ENCODE results near the gene CCDC183.
"Not testable (repeated sequence)": the region's sequence is repeated elsewhere in the genome, so short reads cannot be mapped to it uniquely, and the experiment has no call there.

Gene CCDC183

GRCh38 chr9:136785565-136786355, 10.4 kb upstream of the CCDC183 start:
- DNase-seq: not testable (repeated sequence)

DNA sequence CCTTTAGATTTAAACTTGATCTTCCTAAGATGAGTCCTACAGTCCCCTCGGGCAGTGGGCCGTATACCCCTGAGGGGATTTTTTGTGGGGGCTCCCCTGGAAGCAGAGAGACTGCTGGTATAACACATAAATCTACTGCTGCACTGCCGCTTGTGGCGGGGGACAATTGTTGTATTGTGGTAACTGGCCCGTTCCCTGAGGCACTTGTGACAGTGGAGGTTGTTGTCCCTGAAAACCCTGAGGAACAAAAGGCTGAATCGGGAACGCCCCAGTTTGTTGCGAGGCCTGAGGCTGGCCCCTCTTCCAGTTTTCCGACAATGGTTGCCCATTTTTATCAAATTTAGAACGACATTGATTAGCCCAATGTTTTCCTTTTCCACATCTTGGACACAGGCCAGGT, 9.7 kb upstream of the CCDC183 start:
- DNase-seq: no peak

DNA sequence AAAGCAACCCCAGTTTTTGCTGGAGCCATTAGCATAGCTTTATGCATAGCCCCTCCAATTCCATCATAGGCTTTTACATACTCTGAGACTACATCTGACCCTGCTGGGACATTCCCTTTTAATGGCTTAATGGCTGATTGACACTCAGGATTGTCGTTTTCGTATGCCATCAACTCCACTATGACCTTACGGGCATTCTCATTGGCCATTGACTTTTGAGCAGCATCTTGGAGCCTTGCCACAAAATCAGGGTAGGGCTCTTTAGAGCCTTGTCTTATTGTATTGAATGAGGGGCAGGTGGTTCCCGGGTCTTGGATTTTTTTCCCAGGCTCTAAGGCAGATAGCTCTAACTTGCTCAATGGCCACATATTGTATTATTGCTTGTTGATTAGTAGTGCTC, 9.2 kb upstream of the CCDC183 start:
- not testable (repeated sequence) for DNase-seq

- peak; percentile 55 for DNase-seq
Measured at GRCh38 chr9:136787690-136788400, 8.3 kb upstream of the CCDC183 start.

- DNase-seq: not testable (repeated sequence)
Measured at GRCh38 chr9:136788644-136789522, 7.3 kb upstream of the CCDC183 start.

GRCh38 chr9:136789523-136789937, 6.6 kb upstream of the CCDC183 start:
- DNase-seq: no peak

GRCh38 chr9:136790640-136791515, 5.3 kb upstream of the CCDC183 start, which contains the start of gene TMEM141:
TSS of gene TMEM141 (plus strand) at chr9:136791344. CDS start at chr9:136791371, 27 bp downstream.
- DNase-seq: peak; percentile 99

DNA sequence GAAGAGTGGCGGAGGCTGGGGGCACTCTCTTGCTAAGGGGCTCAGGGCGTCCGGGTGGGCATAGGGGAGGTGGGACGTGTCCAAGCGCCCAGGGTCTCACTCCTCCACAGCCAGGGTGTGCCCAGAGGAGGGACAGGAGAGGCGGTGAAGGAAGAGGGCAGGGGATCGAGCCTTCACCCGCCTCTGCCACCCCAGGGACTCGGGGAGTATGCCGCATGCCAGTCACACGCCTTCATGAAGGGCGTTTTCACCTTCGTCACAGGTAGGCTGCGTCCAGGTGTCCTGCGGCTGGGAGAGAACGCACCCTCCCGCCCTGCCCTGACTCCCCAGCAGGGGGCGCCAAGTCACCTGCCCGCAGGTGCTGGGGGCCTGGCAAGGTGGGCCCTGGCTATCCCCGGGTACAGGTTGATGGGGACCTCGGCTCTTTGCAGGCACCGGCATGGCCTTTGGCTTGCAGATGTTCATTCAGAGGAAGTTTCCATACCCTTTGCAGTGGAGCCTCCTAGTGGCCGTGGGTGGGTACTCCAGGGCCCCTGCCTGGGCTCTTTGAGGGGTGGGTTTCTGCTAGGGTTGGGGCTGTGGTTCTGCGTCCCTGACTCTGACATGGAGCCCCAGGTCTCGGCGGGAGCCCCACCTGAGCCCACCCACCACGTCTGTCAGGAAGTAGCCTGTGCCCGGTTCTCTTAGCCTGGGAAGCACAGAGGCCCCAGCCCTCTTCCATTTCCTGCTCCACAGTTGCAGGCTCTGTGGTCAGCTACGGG, 4.4 kb upstream of the CCDC183 start:
- DNase-seq: peak; percentile 51

- no peak for DNase-seq
Measured at GRCh38 chr9:136792321-136793085, 3.6 kb upstream of the CCDC183 start.

DNA sequence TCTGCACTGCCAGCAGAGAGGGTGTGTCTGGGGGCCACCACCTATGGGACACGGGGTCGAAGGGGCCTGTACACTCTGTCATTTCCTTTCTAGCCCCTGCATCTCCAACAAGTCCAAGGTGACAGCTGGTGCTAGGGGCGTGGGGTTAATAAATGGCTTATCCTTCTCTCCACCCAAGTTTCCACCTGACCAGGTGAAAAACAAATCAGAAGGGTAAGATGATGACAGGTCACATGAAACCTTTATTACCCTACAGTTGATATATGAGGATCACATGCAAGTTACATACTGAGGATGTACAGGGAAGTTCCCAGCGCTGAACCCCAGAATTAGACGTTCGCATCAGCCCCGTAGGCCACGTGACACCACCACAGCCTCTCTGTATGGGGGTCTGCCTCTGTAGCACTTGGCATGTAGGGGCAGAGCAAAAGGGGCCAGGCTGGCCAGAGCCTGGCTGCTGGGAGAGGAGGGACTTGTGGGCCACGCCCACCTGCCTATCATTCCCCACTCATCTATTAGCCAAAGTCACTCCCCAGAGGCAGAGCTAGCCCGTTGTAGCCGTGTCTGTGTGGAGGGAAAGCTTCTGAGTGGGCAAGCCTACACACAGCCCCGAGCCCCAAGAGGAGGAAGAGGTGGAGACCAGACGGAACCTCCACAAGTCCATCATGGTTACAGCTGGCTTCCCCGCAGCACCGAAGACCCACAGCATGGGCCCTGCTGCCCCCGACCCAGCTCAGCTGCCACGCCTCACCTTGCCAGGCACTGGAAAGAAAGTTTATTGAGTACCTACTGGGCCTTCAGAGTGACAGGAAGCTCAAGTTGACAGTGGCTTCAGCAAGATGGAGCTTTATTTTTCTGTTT, 2.8 kb upstream of the CCDC183 start:
- no peak for DNase-seq

DNA sequence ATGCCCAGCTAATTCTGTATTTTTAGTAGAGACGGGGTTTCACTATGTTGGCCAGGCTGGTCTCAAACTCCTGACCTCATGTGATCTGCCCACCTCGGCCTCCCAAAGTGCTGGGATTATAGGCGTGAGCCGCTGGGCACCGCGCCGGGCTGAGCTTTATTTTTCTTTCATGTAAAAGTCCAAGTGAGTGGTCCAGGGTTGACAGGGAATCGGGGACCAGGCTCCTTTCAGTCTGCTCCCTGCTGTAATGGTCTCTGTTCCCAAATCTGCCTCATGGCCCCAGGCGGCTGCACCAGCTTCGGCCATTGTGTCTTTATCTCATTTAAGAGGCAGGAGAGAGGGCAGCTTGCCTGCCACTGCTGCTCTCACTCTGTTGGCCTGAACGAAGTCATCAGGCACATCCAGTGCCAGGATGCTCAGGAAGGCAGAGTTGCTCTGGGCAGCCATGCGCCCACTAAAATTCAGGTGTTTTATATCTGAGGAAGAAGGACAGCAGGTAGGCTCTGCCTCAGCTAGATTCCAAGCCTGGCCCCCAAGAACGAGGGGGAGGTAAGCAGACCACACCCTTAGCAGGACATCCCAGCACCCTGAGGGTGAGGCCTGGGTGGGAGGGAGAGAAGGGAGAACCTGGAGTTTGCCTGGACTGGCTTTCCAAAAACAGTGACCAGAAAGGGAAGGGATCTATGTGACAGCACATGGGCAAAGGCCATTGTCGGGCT, 1.7 kb upstream of the CCDC183 start:
- no peak for DNase-seq

- DNase-seq: no peak
Measured at GRCh38 chr9:136795000-136795348, 1.2 kb upstream of the CCDC183 start.

DNA sequence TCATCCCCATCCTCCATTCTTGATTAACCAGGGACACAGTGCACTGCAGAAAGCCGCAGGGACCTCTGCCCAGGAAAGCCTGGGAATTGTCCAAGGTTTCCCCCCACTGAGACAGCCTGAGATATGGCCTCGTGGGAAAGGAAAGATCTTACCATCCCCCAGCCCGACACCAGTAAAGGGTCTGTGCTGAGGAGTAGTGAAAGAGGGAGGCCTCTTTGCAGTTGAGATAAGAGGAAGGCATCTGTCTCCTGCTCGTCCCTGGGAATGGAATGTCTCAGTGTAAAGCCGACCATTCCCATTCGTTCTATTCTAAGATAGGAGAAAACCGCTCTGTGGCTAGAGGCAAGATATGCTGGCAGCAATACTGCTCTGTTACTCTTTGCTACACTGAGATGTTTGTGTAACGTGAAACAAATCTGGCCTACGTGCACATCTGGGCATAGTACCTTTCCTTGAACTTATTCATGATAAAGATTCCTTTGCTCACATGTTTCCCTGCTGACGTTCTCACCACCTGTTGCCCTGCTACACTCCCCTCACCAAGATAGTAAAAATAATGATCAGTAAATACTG, 723 bp downstream of the CCDC183 start:
- DNase-seq: not testable (repeated sequence)

- no peak for DNase-seq
Measured at GRCh38 chr9:136798708-136799078, 2.6 kb downstream of the CCDC183 start.

- DNase-seq: no peak
Measured at GRCh38 chr9:136799079-136799853, 3.1 kb downstream of the CCDC183 start.

GRCh38 chr9:136799854-136800657, 3.9 kb downstream of the CCDC183 start:
- peak; percentile 80 for DNase-seq

DNA sequence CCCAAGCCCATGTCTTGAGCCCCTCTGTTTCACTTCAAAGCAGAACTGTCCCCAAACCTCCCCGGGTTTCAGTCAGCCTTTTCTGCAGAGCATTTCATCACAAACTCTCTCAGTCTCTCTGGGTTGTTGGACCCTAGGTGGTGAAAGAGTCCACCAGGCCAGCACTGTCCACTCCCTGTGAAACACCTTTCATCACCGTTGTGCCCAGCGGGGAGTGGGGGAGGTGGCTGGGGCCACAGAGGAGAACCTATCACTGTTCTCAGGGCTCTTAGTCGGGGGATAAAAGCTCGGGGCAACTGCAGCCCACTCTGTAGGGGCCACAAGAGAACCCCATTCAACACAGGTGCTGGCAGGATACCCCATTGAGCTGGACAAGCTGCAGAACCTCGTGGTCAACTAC, 6.2 kb downstream of the CCDC183 start:
- DNase-seq: no peak
